GM12878 (cell line): ENCODE measurements around the gene EPHB1.

Experiments used
- CTCF ChIP-seq, 3 experiments: IDR thresholded peaks in 2 of 3; conservative IDR thresholded peaks in 1 of 3; 2 replicates each; pipeline ENCODE4 v1.5.1; 2011; ENCODE audit warnings: low read depth in 3 of 3, low read length in 3 of 3, mild to moderate bottlenecking in 3 of 3, control low read depth in 2 of 3, moderate library complexity in 2 of 3, inconsistent platforms in 1 of 3, mixed read lengths in 1 of 3; ENCODE audit not compliant: control insufficient read depth in 2 of 3, insufficient read depth in 1 of 3; ENCODE audit errors: extremely low read depth in 1 of 3
- EP300 ChIP-seq, 2 experiments: fragments of 150-350 bp in 1 of 2; IDR thresholded peaks; 2 replicates each; pipeline ENCODE4 v1.6.1; 2011 to 2012; ENCODE audit warnings: low read depth in 2 of 2, low read length in 2 of 2, borderline replicate concordance in 1 of 2, improper control_type of control experiment in 1 of 2, inconsistent platforms in 1 of 2; ENCODE audit not compliant: control insufficient read depth in 1 of 2
- EZH2 ChIP-seq: IDR thresholded peaks from 2 replicates; pipeline ENCODE4 v1.6.1; 2012; ENCODE audit warnings: low read depth, mild to moderate bottlenecking, control low read depth, inconsistent platforms, low read length, borderline replicate concordance; ENCODE audit not compliant: control insufficient read depth
- POLR2A ChIP-seq: IDR thresholded peaks from 2 replicates; pipeline ENCODE4 v1.6.1; 2011; ENCODE audit warnings: low read depth, mild to moderate bottlenecking, low read length
- USF2 ChIP-seq: IDR thresholded peaks from 2 replicates; pipeline ENCODE4 v1.6.1; 2011; ENCODE audit warnings: low read depth, low read length, improper control_type of control experiment, borderline replicate concordance

DNA sequence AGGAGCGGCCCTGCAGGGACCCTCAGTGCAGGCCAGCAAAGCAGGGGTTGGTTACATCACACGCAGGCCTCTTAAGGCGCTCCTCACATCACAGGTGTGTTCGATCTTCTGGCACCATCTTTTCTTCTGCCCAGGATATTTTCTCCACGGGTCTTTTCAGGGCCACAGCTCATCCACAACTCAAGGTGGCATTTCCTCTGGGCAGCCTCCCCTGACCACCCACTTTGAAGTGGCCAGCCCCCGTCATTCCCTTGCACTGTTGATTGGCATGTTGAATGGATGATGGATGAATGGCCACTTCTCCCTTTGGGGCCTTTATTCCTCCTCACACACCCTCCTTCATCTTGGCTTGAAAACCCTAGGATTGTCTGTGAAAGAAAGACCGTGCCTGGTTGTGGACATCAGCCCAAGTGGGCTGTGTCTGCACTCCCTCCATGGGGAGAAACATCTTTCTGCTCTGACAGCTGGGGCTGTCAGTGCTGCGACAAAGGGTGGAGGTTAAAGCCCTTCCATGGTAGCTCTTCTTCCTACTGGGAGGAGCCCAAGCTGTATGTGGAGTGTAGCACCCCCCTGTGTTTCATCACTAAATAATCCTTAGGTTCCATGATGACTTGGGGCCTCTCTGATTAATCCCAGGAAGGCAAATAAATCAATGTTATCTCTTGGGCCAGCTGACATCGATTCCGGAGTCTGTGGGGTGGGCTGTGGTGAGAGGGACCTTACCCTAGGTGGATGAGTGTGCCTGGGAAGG, 102.5 kb downstream of the EPHB1 start:
- TF ChIP-seq CTCF (IDR thresholded peaks at IDR 0.05 in 2 of 3, conservative IDR thresholded peaks at IDR 0.05 in 1 of 3; ENCODE audit: control insufficient read depth in 2 of 3, extremely low read depth in 1 of 3, insufficient read depth in 1 of 3, low read depth in 3 of 3, low read length in 3 of 3) (peak in 1 of 3 experiments; percentile 17; a peak in 2 of 6 replicates), EP300 (IDR thresholded peaks at IDR 0.05; ENCODE audit: borderline replicate concordance in 1 of 2, control insufficient read depth in 1 of 2, low read depth in 2 of 2, low read length in 2 of 2) (no peak), POLR2A (no peak), EZH2 (no peak), USF2 (no peak)
